COLO668 (cell line): ENCODE results near the gene LTF.

Experiments
- DNase-seq: peaks from one replicate; lab custom pipeline; 2025; ENCODE audit not compliant: unreplicated experiment; lab: John Stamatoyannopoulos, UW

Gene LTF

GRCh38 chr3:46470831-46471230 is 6.1 kb upstream of the LTF start:
- no peak for DNase-seq

GRCh38 chr3:46469680-46470357 is 5.1 kb upstream of the LTF start:
- DNase-seq = no peak

- no peak for DNase-seq
These were observed 4.3 kb upstream of the LTF start for GRCh38 chr3:46468753-46469600.

GRCh38 chr3:46467562-46467961 is 2.9 kb upstream of the LTF start:
- DNase-seq = no peak

GRCh38 chr3:46466871-46467403 is 2.2 kb upstream of the LTF start:
- DNase-seq = no peak

GRCh38 chr3:46466273-46466672 is 1.6 kb upstream of the LTF start:
- no peak for DNase-seq

GRCh38 chr3:46465196-46465520 is 453 bp upstream of the LTF start:
- no peak for DNase-seq

GRCh38 chr3:46463868-46464241 is 850 bp downstream of the LTF start:
- no peak for DNase-seq

GRCh38 chr3:46463120-46463867 is 1.4 kb downstream of the LTF start:
- DNase-seq = no peak

GRCh38 chr3:46462511-46462910 is 2.2 kb downstream of the LTF start:
- DNase-seq = no peak

- DNase-seq = no peak
These were observed 2.6 kb downstream of the LTF start for GRCh38 chr3:46462111-46462510.

- no peak for DNase-seq
These were observed 4.7 kb downstream of the LTF start for GRCh38 chr3:46460051-46460450.

GRCh38 chr3:46456118-46456517 is 8.6 kb downstream of the LTF start:
- DNase-seq = no peak

GRCh38 chr3:46455231-46456115 is 9.2 kb downstream of the LTF start:
- DNase-seq = no peak

GRCh38 chr3:46454606-46455005 is 10.1 kb downstream of the LTF start:
- DNase-seq = no peak

- DNase-seq = no peak
These were observed 10.5 kb downstream of the LTF start for GRCh38 chr3:46454209-46454595.

GRCh38 chr3:46453526-46454208 is 11.0 kb downstream of the LTF start:
- DNase-seq = no peak

- DNase-seq = no peak
These were observed 14.8 kb downstream of the LTF start for GRCh38 chr3:46449755-46450552.

GRCh38 chr3:46448721-46449120 is 16.0 kb downstream of the LTF start:
- no peak for DNase-seq
